ENCODE data around the gene SLC5A1.

The SLC5A1 gene

GRCh38 chr22:32052244-32052643 is 9.2 kb downstream of the SLC5A1 start:
- DNase-seq: no peak

DNA sequence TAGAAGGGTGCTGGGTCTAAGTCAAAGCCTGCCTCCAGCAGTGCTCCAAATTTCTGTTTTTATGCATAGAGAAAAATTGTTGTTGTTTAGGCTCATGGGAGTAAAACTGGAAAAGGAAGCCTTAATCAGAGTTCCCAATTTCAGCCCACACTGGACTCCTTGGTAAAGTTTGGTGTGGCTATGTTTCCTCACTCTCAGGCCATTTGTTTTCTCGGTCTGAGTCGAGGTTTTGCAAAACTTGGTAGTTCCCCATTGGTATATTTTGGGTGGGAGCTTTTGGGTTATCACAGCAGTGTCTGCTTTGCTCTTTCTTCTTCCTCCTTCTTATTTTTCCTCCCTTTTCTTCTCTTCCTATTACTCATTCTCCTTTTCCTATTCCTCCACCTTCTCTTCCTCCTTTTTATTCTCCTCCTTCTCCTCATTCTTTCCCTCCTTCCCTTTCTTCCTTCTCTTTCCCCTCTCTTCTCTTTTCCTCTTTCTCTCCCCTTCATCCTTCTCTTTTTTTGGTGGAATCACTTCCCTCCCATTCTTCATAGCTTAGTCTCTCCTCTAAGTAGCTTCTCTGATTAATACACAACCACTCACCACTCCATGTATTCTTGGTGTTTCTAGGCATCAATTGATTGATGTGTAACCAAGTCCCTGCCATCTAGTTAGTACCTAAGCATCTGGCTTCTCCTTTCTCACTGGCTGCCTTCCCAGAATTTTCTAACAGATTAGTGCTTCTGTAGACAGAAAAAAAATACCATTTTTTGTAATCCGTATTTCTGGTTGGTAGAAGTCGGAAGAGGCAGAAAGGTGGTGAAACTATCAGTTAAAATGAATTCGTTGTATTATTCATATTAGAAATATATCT is 10.1 kb downstream of the SLC5A1 start:
- DNase-seq: no peak

GRCh38 chr22:32055069-32055468 is 12.0 kb downstream of the SLC5A1 start:
- no peak for DNase-seq

- DNase-seq: no peak
These were observed 15.7 kb downstream of the SLC5A1 start for GRCh38 chr22:32058656-32059260.

- DNase-seq: no peak
These were observed 16.4 kb downstream of the SLC5A1 start for GRCh38 chr22:32059426-32059825.

- no peak for DNase-seq
These were observed 20.6 kb downstream of the SLC5A1 start for GRCh38 chr22:32063701-32064100.

DNA sequence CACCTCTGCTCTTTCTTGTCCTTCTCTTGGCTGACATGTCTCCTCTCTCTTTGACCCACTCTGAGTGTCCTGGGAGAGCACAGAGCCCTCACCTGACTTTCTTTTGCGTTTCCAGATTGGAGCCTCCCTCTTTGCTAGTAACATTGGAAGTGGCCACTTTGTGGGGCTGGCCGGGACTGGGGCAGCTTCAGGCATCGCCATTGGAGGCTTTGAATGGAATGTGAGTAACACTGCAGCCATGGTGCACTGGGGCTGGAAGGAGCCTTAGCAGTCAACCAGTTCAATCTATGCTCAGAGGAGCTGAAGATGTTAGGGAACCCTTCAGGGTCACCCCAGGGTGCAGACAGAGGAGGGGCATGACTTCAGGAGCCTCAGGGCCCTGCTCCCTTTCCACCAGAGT is 23.8 kb downstream of the SLC5A1 start:
- no peak for DNase-seq

DNA sequence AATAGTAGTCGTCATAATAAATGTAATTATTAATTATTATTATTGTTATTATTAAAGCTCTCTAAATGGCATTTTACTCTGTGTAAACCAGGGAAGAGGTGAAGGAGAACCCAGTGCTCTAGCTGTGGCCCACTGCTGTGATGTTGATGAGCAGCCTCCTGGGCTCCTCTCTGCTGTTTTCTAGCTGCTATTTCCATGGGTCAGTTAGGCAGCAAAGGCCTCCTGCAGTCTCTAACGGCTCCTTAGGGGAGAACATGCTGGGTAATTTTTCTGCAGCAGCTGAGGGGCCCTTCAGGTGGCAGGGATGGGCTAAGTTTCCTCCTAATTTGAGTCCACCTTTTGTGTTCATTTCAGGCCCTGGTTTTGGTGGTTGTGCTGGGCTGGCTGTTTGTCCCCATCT is 24.6 kb downstream of the SLC5A1 start:
- no peak for DNase-seq

- no peak for DNase-seq
These were observed 26.7 kb downstream of the SLC5A1 start for GRCh38 chr22:32069579-32070372.

DNA sequence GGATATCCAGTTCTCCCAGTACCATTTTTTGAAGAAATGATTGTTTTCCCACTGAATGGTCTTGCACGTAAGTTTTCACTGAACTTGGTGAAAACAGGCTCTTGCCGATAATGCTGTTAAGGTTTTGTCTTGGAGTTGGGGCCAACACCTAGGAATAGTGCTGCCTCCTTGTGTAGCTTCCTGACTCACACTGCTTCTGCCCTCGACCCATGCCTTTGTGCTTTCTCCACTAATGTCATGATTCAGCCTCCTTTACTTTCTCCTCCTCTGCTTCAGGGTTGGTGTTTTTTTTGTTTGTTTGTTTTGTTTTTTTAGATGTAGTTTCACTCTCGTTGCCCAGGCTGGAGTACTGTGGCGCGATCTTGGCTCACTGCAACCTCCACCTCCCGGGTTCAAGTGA is 30.2 kb downstream of the SLC5A1 start:
- no peak for DNase-seq

- no peak for DNase-seq
These were observed 30.8 kb downstream of the SLC5A1 start for GRCh38 chr22:32073823-32074380.

DNA sequence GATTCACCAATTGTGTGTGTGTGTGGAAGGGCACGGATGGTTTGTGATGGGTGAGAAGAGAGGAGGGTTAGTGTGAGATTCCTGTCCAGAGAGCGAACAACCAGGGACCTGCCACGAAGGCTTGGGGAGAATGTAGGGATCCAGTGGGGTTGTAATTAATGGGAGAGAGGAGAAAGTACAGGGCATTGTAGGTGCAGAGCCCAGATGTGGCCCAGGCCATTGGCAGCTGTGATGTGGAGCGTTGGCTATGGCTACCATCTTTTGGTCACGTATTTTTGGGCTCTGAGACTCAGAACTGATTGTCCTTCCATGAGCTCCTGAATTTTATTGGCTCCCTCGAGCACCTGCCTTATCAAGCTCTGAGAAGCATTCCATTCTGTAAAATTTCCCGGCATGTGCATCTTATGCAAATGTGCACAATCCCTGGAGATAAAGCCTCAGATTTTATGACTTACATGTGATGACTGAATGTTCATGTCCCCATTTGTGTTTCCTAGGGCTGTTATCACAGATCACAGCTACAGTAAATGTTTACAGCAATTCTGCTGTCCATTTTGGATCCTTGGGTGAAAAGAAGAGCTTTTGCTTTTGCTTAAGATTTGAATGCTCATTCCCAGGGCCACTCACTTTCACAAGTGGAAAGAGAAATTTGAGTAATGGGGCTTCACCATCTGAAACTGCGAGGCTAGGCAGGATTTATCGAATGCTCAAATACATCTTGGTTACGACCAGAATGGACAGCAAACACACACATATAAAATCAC is 33.1 kb downstream of the SLC5A1 start:
- no peak for DNase-seq

- DNase-seq: no peak
These were observed 33.7 kb downstream of the SLC5A1 start for GRCh38 chr22:32076761-32077084.

DNA sequence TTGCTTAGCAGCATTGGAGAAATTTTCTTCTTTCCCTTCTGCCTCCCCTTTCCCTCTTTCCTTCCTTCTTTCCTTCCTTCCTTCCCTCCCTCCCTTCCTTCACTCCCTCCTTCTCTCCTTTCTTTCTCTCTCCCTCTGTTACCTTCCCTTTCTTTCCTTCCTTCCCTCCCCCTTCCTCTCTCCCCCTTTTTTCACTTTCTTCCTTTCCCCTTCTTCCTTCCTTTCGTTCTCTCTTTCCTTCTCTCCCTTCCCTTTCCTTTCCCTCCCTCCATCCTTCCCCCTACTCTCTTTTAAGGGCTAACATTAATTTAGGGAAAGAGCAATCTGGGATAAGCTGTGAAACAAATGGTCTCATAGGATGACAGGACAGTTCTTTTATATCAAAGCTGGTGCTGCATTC is 34.1 kb downstream of the SLC5A1 start:
- no peak for DNase-seq

DNA sequence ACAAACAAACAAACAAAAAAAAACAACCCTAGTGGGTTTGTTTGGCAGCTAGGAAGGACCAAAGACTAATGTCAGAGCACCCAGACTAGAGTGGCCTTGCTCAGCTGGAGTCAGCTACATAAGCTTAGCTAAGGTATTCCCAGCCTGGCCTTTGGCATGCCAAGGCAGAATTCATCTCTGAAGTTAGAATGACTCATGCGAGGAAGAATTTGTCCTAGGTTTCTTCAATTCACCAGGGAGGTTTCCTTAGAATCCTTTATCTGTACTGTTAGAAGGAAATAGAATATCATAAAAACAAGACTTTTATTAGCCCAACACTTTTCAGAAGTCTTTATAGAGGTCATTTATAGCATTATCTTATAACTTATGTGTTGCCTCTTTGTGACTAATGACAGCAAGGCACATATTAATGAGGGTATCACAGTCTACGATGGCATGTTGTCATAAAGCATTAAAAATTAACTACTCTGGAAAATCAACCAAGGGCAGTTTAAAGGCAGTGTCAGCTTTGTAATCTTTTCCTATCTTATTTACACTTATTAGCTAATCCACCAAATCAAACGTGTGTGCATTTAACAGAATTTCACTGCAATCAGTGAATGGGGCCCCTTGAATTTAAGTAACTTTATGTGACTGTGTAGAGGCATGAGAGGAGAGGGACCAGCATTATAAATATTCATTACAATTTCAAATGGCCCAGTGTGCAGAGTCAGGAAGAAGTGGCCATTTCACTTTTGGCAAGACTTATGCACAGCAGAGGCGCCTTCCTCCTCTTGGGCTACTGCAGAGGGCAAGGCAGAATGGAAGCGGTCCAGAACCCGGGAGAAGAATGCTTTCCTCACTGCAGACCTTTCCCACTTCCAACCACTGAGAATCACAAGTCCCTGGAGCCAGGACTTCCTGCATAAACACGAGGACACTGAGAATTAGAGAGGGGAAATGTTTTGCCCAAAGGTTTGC is 36.3 kb downstream of the SLC5A1 start:
- no peak for DNase-seq

DNA sequence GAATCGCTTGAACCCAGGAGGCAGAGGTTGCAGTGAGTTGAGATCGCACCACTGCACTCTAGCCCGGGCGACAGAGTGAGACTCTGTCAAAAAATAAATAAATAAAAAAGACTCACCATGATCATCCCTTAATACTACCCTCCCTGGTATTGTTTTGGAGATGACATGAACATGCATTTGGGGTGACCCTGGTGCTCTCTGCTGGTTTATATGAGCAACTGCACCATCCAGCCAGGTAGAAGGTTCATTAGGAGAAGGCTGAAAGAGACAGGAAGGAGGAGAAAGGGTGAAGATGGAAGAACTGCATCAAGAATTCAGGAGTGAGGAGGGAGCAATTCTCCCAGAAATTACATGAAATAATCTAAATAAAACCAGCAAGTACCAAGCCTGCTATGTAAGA is 37.8 kb downstream of the SLC5A1 start:
- DNase-seq: peak; percentile 43

DNA sequence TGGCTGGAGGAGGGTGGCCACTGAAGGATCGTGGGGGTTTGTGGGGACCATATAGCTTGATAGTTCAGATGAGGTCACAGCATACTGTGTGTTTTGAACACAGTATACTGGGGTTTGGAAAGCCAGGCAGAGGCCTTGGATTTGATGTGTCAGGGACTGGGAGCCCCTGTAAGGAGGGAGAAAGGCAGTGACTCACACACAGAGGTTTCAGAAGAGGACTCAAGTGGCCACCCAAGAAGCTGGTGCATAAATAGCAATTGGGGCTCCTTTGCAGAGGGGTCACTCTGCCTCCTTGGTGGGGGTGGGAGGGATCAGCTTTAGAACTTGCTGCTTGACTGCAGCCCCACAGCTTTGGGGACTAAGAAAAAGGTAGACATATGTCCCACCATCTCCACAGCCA is 39.3 kb downstream of the SLC5A1 start:
- no peak for DNase-seq

DNA sequence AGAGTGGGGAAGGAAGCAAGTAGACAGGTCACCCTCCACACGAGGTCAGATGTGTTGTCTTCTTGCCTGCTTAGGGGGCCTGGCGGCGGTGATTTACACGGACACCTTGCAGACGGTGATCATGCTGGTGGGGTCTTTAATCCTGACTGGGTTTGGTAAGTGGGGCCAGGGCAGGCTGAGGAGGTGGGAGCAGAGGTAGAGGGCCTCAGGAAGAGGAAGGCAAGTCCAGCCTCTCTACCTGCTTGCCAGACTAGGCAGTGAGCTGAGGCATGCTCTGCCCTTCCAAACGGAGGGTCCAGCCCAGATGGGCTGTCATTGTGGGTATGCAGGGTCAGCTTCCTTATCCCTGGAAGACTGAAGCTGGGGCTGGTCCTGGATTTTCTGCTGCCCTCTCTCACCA is 39.9 kb downstream of the SLC5A1 start:
- no peak for DNase-seq

GRCh38 chr22:32083814-32084213 is 40.8 kb downstream of the SLC5A1 start:
- DNase-seq: no peak

- DNase-seq: no peak
These were observed 45.0 kb downstream of the SLC5A1 start for GRCh38 chr22:32088084-32088483.

DNA sequence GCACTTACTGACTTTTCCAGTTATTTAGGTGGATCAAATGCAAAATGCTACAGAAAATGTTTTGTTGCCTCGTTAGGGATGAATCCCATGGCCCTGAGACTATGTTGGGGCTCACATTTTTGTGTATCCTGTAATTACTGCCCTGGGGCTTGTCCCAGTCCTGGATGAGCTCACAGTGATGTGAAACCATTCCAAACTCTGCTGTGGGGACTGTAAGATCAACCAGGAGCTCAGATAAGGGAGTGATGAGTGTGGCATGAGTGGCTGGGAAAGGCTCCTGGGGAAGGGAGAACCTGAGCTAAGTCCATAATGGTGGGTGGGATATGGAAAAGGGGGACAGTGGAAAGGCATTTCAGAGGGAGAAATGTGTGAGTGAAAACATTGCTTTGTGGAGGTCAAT is 54.0 kb downstream of the SLC5A1 start:
- DNase-seq: no peak

Data from NCI-H2029 treated with DMSO at 0.1 percent for 48 hours (cell line).